DND-41 (cell line): ENCODE results near the gene LAMB4.

Experiments
- EZH2 ChIP-seq: IDR thresholded peaks from 3 replicates; pipeline ENCODE4 v1.6.1; 2012; ENCODE audit warnings: borderline replicate concordance, low read depth, mild to moderate bottlenecking, moderate library complexity, low read length, inconsistent platforms; ENCODE audit not compliant: severe bottlenecking
- TF ChIP-seq, protein P1 (sequence below): IDR thresholded peaks from 2 replicates; pipeline ENCODE4 v1.5.1; 2012; ENCODE audit warnings: borderline replicate concordance, low read length, moderate library complexity, mild to moderate bottlenecking; ENCODE audit not compliant: poor library complexity, severe bottlenecking; ENCODE audit errors: extremely low read depth

GRCh38 chr7:108127461-108127860 is 2.7 kb downstream of the LAMB4 start:
- TF ChIP-seq, protein P1, sequence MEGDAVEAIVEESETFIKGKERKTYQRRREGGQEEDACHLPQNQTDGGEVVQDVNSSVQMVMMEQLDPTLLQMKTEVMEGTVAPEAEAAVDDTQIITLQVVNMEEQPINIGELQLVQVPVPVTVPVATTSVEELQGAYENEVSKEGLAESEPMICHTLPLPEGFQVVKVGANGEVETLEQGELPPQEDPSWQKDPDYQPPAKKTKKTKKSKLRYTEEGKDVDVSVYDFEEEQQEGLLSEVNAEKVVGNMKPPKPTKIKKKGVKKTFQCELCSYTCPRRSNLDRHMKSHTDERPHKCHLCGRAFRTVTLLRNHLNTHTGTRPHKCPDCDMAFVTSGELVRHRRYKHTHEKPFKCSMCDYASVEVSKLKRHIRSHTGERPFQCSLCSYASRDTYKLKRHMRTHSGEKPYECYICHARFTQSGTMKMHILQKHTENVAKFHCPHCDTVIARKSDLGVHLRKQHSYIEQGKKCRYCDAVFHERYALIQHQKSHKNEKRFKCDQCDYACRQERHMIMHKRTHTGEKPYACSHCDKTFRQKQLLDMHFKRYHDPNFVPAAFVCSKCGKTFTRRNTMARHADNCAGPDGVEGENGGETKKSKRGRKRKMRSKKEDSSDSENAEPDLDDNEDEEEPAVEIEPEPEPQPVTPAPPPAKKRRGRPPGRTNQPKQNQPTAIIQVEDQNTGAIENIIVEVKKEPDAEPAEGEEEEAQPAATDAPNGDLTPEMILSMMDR, result no peak
- no peak for TF ChIP-seq EZH2
